ENCODE results near the gene PLTP.

PLTP gene

GRCh38 chr20:45938727-45939438 is 26.9 kb upstream of the PLTP start:
- peaks cover 69% of the 10 kb centered on the region for H3K36me3 ChIP-seq (ENCODE audit: low read depth)
- H3K27ac ChIP-seq (ENCODE audit: poor library complexity, severe bottlenecking), result no peak overlapping the region
- no peak for DNase-seq (ENCODE audit: low spot score)
- TF ChIP-seq, protein P1, sequence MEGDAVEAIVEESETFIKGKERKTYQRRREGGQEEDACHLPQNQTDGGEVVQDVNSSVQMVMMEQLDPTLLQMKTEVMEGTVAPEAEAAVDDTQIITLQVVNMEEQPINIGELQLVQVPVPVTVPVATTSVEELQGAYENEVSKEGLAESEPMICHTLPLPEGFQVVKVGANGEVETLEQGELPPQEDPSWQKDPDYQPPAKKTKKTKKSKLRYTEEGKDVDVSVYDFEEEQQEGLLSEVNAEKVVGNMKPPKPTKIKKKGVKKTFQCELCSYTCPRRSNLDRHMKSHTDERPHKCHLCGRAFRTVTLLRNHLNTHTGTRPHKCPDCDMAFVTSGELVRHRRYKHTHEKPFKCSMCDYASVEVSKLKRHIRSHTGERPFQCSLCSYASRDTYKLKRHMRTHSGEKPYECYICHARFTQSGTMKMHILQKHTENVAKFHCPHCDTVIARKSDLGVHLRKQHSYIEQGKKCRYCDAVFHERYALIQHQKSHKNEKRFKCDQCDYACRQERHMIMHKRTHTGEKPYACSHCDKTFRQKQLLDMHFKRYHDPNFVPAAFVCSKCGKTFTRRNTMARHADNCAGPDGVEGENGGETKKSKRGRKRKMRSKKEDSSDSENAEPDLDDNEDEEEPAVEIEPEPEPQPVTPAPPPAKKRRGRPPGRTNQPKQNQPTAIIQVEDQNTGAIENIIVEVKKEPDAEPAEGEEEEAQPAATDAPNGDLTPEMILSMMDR (IDR thresholded peaks at IDR 0.05; ENCODE audit: poor library complexity, severe bottlenecking), result no peak
- H3K4me3 ChIP-seq (ENCODE audit: severe bottlenecking), result no peak overlapping the region
- no peak for ATAC-seq (ENCODE audit: low read depth)
- no peaks in the 10 kb centered on the region for H3K27me3 ChIP-seq (ENCODE audit: insufficient read depth, poor library complexity, severe bottlenecking)
- H3K9me3 ChIP-seq (ENCODE audit: severe bottlenecking), result no peaks in the 10 kb centered on the region
- peaks cover 4% of the 10 kb centered on the region for H3K4me1 ChIP-seq (ENCODE audit: insufficient read depth, poor library complexity, severe bottlenecking)

DNA sequence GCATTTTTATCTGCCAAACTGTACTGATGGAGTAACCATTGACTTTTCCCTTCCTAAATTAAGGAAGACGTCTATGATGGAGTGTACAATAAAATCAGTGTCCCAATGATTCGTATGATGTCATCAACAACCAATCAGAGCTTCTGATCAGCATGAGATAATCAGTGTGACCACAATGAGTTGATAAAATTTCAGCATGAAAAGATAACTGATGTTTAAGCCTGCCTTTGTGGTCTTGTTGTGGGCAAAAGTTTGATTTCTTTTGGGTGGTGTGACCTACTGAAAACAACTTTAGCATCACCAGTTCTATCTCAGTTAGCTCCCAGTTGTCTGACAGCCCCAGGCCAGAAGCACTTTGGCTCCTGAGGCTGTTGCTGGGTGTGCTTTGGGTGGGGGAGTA is 25.8 kb upstream of the PLTP start:
- Histone ChIP-seq H3K27ac (ENCODE audit: poor library complexity, severe bottlenecking) (no peak overlapping the region), H3K4me1 (ENCODE audit: insufficient read depth, poor library complexity, severe bottlenecking) (peaks cover 8% of the 10 kb centered on the region), H3K4me3 (ENCODE audit: severe bottlenecking) (no peak overlapping the region), H3K36me3 (ENCODE audit: low read depth) (peaks cover 58% of the 10 kb centered on the region), H3K9me3 (ENCODE audit: severe bottlenecking) (no peaks in the 10 kb centered on the region), H3K27me3 (ENCODE audit: insufficient read depth, poor library complexity, severe bottlenecking) (no peaks in the 10 kb centered on the region)
- no peak for ATAC-seq (ENCODE audit: low read depth)
- DNase-seq (ENCODE audit: low spot score), result no peak
- TF ChIP-seq, protein P1 (IDR thresholded peaks at IDR 0.05; ENCODE audit: poor library complexity, severe bottlenecking), result no peak

- peak overlapping the region; percentile 83 for H3K27ac ChIP-seq (ENCODE audit: poor library complexity, severe bottlenecking)
Measured at GRCh38 chr20:45935416-45936046, 23.6 kb upstream of the PLTP start.

GRCh38 chr20:45934586-45935415 is 22.8 kb upstream of the PLTP start, which contains the start of gene PCIF1:
Gene PCIF1, plus strand, starts transcription at chr20:45934683. Its CDS starts 4,317 bp downstream, at chr20:45939000.
- peaks cover 8% of the 10 kb centered on the region for H3K4me1 ChIP-seq (ENCODE audit: insufficient read depth, poor library complexity, severe bottlenecking)
- TF ChIP-seq, protein P1 (IDR thresholded peaks at IDR 0.05; ENCODE audit: poor library complexity, severe bottlenecking), result no peak

More at GRCh38 chr20:45935416-45936046, 23.6 kb upstream of the PLTP start:
- Histone ChIP-seq H3K9me3 (ENCODE audit: severe bottlenecking) (no peaks in the 10 kb centered on the region), H3K36me3 (ENCODE audit: low read depth) (peaks cover 37% of the 10 kb centered on the region), H3K4me3 (ENCODE audit: severe bottlenecking) (peak overlapping the region; percentile 85), H3K4me1 (ENCODE audit: insufficient read depth, poor library complexity, severe bottlenecking) (peaks cover 8% of the 10 kb centered on the region), H3K27me3 (ENCODE audit: insufficient read depth, poor library complexity, severe bottlenecking) (no peaks in the 10 kb centered on the region)
- peak; percentile 5 for ATAC-seq (ENCODE audit: low read depth)
- no peak for DNase-seq (ENCODE audit: low spot score)
- TF ChIP-seq, protein P1 (IDR thresholded peaks at IDR 0.05; ENCODE audit: poor library complexity, severe bottlenecking), result no peak

More at GRCh38 chr20:45934586-45935415, 22.8 kb upstream of the PLTP start, which contains the start of gene PCIF1:
- H3K27me3 ChIP-seq (ENCODE audit: insufficient read depth, poor library complexity, severe bottlenecking), result no peaks in the 10 kb centered on the region
- no peaks in the 10 kb centered on the region for H3K9me3 ChIP-seq (ENCODE audit: severe bottlenecking)
- ATAC-seq (ENCODE audit: low read depth), result peak; percentile 70
- H3K27ac ChIP-seq (ENCODE audit: poor library complexity, severe bottlenecking), result peak within 1 kb of the TSS; percentile 83
- DNase-seq (ENCODE audit: low spot score), result peak; percentile 100
- peak within 1 kb of the TSS; percentile 85 for H3K4me3 ChIP-seq (ENCODE audit: severe bottlenecking)
- H3K36me3 ChIP-seq (ENCODE audit: low read depth), result peaks cover 30% of the 10 kb centered on the region
